AG09319 (cell line): ENCODE data around the gene MYO3B.

ENCODE experiments used
- DNase-seq: peaks from one replicate; pipeline ENCODE4 v3.0.0-alpha.2; 2010; ENCODE audit warnings: low read depth; ENCODE audit errors: extremely low read depth
- CTCF ChIP-seq: IDR thresholded peaks from 2 replicates; pipeline ENCODE4 v1.5.1; 2011; ENCODE audit warnings: low read depth, mild to moderate bottlenecking, inconsistent platforms, low read length, moderate library complexity

Gene MYO3B

GRCh38 chr2:170354855-170355780, 177.2 kb downstream of the MYO3B start:
- TF ChIP-seq CTCF, result no peak
- DNase-seq, result no peak

- TF ChIP-seq CTCF, result no peak
- no peak for DNase-seq
Observed at GRCh38 chr2:170359466-170359865, 181.5 kb downstream of the MYO3B start.

GRCh38 chr2:170360546-170361089, 182.7 kb downstream of the MYO3B start:
- no peak for DNase-seq
- TF ChIP-seq CTCF, result no peak

GRCh38 chr2:170361090-170361936, 183.4 kb downstream of the MYO3B start:
- DNase-seq, result no peak
- TF ChIP-seq CTCF, result peak; percentile 78

GRCh38 chr2:170362313-170362870, 184.4 kb downstream of the MYO3B start:
- DNase-seq, result no peak
- no peak for TF ChIP-seq CTCF

- TF ChIP-seq CTCF, result peak; percentile 16
- DNase-seq, result no peak
Observed at GRCh38 chr2:170362871-170363631, 185.1 kb downstream of the MYO3B start.
